NCI-H128 (cell line): ENCODE results near the gene NISCH.
A peak's percentile ranks its signal among the peaks of the same experiment; 100 is the strongest.

Experiments used
- DNase-seq: peaks from one replicate; lab custom pipeline; 2025; ENCODE audit not compliant: unreplicated experiment; lab: John Stamatoyannopoulos, UW

Gene NISCH

GRCh38 chr3:52435246-52436101 is 19.9 kb upstream of the NISCH start:
- DNase-seq, result no peak

DNA sequence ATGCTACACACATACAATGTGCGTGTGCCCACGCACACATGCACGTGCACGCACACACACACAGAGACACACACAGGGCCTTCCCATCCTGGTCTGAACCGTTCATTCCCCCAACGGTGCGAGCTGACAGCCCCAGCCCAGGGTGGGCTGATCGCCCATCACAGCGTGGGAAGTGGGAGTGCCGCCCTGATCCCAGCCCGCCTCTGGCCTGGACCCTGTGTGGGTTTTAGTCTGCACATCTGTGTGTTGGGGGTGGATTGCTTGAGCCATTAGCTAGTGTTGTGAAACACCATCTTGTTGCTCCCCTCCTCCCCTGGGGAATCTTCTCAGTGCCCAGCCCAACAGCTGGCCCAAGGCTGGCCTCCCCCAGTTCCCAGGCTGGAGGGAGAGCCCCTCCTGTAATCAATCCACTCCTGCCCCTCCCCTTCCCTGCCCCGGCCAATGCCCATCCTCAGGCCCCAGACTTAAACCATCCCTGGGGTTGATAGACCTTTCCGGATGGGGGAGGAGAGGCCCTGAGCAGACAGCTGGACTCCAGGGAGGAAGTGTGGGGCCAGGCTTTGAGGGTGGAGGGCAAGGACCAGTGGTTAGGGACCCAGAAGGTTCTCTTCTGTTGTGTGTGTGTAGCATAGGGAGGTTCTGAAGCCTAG is 18.8 kb upstream of the NISCH start:
- no peak for DNase-seq

DNA sequence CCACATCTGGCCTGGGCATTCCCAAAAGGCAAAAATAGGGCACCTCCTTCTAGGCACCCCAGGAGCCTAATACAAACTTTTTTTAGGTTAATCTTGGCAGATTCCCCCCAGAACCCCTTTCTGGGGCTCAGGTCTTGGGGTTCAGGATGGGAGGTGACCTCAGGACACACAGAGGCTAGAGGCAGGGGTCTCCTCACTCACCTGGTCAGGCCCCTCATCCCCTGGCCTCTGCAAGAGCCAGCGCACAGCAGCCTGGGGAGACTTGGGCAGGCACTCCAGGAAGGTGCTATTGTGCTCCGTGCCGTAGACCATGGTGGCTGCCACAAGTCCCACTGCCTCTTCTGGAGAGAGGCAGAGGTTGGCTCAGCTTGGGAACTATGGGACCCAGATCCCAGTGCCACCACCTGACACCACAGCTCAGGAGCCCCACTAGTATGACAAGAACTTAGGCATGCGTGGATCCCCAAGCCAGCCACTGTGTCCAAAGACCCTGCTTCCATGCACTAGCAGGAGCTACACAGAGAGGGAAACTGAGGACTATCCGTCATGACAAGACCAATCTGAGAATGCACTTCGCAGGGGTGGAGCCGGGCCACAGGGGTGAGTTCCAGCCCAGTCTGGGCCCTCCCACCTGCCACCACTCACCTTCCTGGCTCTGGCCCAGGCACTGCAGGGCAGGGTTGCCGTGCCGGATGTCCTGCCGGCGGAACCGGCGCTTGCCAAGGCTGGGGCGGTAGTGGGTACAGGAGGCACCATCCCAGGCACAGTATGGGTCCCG is 17.9 kb upstream of the NISCH start:
- no peak for DNase-seq

- DNase-seq, result no peak
These were observed 17.4 kb upstream of the NISCH start for GRCh38 chr3:52438104-52438376.

DNA sequence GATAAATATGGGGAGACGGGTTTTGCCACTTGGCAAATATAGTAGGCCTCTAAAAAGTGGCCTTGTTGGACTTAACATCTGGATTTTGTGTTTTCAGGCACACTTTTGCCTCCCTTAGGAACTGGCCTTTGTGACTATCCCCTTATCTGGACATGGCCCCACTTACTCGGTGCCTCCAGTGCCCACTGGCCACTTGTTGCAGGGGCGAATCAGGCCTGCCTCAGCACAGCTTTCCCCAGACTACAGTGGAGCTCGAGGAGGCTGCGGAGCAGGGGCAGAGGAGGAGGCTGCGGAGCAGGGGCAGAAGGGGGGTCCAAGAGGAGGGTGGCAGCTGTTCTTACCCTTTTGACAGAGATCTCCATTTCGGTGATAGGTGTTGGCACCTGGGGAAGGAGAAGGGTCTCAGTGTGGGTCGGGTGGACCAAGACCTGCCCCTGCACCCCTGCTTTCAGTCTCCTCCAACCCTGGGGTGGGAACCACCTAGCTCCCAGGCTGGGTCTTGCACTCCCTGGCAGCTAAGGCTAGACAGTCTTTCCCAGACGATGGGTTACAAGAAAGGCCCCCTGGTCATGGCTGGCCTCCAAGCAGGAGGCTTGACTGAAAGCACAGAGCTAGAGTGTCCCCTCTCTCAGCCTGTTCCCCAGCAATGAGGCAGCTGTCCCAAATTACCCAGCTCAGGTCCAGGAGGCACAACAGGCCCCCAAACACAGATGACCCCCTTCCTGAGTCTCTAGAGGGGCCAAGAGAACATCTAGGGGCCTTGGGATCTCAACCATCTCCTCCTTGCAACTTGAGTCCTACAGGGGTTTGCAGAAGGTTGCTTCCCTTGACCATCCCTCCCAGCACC is 16.6 kb upstream of the NISCH start:
- no peak for DNase-seq

GRCh38 chr3:52439426-52440248 is 15.8 kb upstream of the NISCH start:
- no peak for DNase-seq

GRCh38 chr3:52440249-52440551 is 15.2 kb upstream of the NISCH start:
- no peak for DNase-seq

- no peak for DNase-seq
These were observed 14.7 kb upstream of the NISCH start for GRCh38 chr3:52440671-52441070.

DNA sequence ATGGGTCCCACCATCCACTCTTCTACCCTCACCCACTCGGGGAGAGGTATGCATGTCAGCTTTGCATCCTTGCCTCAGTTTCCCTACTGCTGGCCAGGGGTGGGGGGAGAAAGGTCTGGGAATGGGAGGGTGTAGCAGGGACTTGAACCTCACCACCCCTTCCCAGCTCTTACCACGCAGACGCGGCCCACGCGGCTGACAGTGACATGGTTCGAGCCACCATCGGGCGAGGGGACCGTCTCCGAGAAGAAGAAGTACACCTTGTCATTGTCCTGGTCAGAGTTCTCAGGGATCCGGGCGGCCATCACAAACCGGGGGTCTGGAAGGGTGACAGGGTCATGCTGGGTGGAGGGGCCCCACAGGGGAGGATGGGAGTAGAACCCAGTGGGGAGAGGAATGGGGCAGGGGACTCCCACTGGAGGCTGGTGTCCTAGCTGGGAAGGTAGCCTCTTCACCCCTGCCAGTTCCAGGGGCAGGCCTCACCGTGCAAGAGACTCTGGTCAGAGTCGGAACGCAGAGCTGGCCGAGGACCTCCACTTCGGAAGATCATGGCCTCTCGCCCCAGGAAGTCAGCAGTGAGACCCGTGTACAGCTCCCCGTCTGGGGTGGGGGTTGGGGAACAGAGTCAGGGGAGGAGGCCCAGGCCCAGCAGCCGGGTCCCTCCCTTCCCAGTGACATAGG is 14.2 kb upstream of the NISCH start:
- DNase-seq, result no peak

DNA sequence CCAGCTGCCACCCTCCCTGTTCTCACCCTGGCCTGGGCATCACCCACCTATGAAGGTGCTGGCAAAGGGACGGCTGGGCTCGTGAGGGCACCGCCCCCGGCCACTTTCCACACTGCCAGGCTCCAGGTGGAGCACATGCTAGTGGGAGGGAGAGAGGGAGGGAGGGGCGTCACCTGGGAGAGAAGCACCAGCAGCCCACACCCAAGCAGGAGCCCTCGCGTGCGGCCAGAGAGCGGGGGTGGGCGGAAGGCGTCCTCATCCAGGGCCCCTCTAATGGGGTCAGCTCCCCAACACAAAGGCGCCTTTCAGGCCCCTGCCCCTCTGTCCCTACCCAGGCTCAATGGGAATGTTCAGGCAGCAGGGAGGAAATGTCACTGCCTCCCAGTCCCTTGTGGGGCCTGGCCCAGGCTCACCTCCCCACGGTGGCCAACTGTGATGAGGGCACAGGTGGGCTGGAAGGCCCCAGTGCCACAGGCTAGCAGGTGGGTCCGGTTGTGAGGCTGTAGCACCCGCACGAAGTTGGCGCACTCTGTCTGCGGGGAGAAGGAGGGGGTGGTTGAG is 13.6 kb upstream of the NISCH start:
- no peak for DNase-seq

DNA sequence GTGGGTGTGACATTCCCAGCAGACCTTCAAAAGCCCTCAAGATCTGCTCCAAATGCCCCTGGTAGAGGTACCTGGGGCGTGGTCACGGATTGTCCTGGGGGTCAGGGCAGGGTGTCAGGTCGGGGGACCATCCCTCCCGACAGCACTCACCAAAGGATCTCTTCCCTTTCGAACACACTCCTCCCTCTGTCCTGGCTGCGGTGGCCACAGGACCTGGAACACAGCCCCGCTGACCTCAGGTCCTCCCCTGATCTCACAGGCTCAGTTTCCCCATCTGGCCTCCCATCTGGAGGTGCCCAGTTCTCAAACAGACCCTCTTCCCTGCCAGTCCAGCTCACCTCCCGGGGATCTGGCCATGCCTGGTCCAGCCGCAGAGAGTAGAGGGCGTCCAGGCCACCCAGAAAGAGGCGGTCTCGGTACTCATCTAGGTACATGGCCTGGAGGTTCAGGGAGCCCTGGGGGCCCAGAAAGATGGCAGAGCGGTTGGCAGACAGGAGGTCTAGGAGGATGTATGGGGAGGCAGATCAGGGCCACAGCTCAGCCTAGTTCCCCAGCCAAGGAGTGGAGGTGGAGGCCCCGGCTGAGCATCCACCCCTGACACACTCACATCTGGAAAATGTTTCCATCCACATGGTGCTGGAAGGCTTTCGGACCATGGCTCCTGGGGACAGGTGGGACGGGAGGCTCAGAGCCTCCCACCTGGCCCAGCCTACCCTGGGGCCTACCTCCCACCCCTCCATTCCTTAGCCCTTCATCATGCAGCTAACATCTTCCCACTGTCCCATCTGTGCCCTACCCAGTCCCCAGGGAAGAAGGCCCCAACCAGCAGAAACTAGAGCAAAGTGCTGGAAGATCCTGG is 12.8 kb upstream of the NISCH start:
- DNase-seq, result no peak

DNA sequence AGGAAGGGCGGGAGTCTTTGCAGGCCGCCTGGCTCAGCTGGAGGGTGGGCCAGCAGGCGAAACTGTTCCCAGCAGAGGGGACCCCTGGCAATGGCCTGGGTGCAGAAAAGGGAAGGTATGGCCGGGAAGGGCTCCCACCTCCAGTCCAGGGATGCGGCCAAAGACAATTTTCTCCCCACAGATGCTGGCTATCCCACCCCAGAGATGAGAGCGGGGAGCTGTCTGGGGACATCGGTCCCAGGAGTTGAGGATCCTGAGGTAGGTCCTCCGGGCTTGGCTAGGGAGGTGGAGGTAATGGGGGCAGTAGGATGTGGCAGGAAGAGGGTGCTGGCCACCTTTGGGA is 12.2 kb upstream of the NISCH start:
- DNase-seq, result no peak

GRCh38 chr3:52443791-52444687 is 11.4 kb upstream of the NISCH start:
- no peak for DNase-seq

- DNase-seq, result no peak
These were observed 10.3 kb upstream of the NISCH start, which contains the start of gene SEMA3G for GRCh38 chr3:52444860-52445793. TSS of gene SEMA3G (minus strand) at chr3:52445103. CDS start at chr3:52445027, 76 bp downstream.

GRCh38 chr3:52446042-52446441 is 9.4 kb upstream of the NISCH start:
- DNase-seq, result no peak

GRCh38 chr3:52446631-52447511 is 8.5 kb upstream of the NISCH start:
- DNase-seq, result peak; percentile 23
